Smooth muscle cell (in vitro differentiated cells): ENCODE data around the gene SLCO2A1. TPM values are rescaled to one million over a fixed set of nuclear protein-coding genes. Genes with fewer than 3 reads are reported as not detected.

Experiments
- DNase-seq: peaks from one replicate; lab custom pipeline; 2025; ENCODE audit not compliant: unreplicated experiment; lab: John Stamatoyannopoulos, UW
- H2AFZ ChIP-seq: fragments of 200-600 bp; sonication (generic); 2 replicates; pipeline ENCODE4 v1.6.0; 2016; ENCODE audit warnings: antibody characterized with exemption, low read depth, mild to moderate bottlenecking
- H3F3A ChIP-seq: fragments of 200-600 bp; sonication (generic); 2 replicates; pipeline ENCODE4 v1.6.0; 2017; ENCODE audit warnings: antibody characterized with exemption, low read depth
- H3K27ac ChIP-seq: fragments of 200-600 bp; sonication (generic); 2 replicates; pipeline ENCODE4 v1.5.1; 2016; ENCODE audit warnings: low read depth, mild to moderate bottlenecking
- H3K27me3 ChIP-seq: fragments of 200-600 bp; sonication (generic); 2 replicates; pipeline ENCODE4 v1.6.1; 2016; ENCODE audit warnings: low read depth, mild to moderate bottlenecking
- H3K36me3 ChIP-seq: fragments of 200-600 bp; sonication (generic); 2 replicates; pipeline ENCODE4 v1.5.1; 2016; ENCODE audit warnings: low read depth
- H3K4me1 ChIP-seq: fragments of 200-600 bp; sonication (generic); 2 replicates; pipeline ENCODE4 v1.5.1; 2016; ENCODE audit warnings: low read depth
- H3K4me2 ChIP-seq: fragments of 200-600 bp; sonication (generic); 2 replicates; pipeline ENCODE4 v1.6.0; 2016; ENCODE audit warnings: mild to moderate bottlenecking
- H3K4me3 ChIP-seq: fragments of 200-600 bp; sonication (generic); 2 replicates; pipeline ENCODE4 v1.5.1; 2016; ENCODE audit warnings: mild to moderate bottlenecking
- H3K79me2 ChIP-seq: fragments of 200-600 bp; sonication (generic); 2 replicates; pipeline ENCODE4 v1.6.0; 2016; ENCODE audit warnings: low read depth, mild to moderate bottlenecking
- H3K9ac ChIP-seq: fragments of 200-600 bp; sonication (generic); 2 replicates; pipeline ENCODE4 v1.6.0; 2016; ENCODE audit warnings: low read depth
- H3K9me3 ChIP-seq: fragments of 200-600 bp; sonication (generic); replicated peaks from 2 replicates; pipeline ENCODE4 v1.5.1; 2016; ENCODE audit warnings: low read depth
- H4K20me1 ChIP-seq: fragments of 200-600 bp; sonication (generic); 2 replicates; pipeline ENCODE4 v1.6.0; 2016; ENCODE audit warnings: low read depth
- WGBS: methylation state at CpG from one replicate; pipeline ENCODE4 v1.1.7; 2016; ENCODE audit warnings: low lambda C conversion rate; 5-methylcytosine and 5-hydroxymethylcytosine counted together
- polyA plus RNA-seq: library from polyadenylated mRNA; unstranded; fragments of >200 nt; fragmentation: Nextera tagmentation; extraction: Ambion mirVana; gene quantifications from 2 replicates; pipeline ENCODE4 v1.2.1, GENCODE V29; 2016
- total RNA-seq: library from RNA; depleted of rRNA; stranded (reverse); fragments of >200 nt; gene quantifications from 2 replicates; pipeline ENCODE4 v1.2.3, GENCODE V29; 2014
- TF ChIP-seq, protein P1 (sequence below): fragments of 200-600 bp; sonication (generic); IDR thresholded peaks from 2 replicates; pipeline ENCODE4 v1.5.1; 2017; ENCODE audit warnings: borderline replicate concordance, mild to moderate bottlenecking, antibody characterized with exemption; ENCODE audit not compliant: insufficient read depth, poor library complexity, severe bottlenecking

SLCO2A1 gene
- total and polyA plus RNA-seq, 2 experiments from 2014 or later = 7.7 to 14.2 TPM

DNA sequence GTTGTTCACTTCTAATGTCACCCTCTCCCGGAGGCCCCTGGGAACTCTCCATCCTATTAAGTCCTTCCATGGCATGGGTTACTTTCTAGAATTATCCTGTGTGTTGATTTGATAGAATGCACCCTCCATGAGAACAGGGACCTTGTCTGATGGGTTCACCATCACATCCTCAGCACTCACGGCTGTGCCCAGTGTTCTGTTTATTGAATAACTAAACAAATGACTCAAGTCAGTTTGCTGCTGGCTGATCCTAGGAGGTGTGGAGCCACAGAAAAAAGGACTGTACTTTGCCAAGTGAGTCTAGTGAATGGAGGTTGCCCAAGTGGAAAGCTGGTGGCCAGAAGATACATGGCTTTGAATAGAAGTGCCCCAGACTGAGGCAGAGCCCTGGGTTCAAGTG, 85.5 kb downstream of the SLCO2A1 start:
- H3K9me3 ChIP-seq = no peaks in the 10 kb centered on the region
- no peak overlapping the region for H3K4me3 ChIP-seq
- H3F3A ChIP-seq = peaks cover 3% of the 10 kb centered on the region
- TF ChIP-seq, protein P1, sequence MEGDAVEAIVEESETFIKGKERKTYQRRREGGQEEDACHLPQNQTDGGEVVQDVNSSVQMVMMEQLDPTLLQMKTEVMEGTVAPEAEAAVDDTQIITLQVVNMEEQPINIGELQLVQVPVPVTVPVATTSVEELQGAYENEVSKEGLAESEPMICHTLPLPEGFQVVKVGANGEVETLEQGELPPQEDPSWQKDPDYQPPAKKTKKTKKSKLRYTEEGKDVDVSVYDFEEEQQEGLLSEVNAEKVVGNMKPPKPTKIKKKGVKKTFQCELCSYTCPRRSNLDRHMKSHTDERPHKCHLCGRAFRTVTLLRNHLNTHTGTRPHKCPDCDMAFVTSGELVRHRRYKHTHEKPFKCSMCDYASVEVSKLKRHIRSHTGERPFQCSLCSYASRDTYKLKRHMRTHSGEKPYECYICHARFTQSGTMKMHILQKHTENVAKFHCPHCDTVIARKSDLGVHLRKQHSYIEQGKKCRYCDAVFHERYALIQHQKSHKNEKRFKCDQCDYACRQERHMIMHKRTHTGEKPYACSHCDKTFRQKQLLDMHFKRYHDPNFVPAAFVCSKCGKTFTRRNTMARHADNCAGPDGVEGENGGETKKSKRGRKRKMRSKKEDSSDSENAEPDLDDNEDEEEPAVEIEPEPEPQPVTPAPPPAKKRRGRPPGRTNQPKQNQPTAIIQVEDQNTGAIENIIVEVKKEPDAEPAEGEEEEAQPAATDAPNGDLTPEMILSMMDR = no peak
- no peaks in the 10 kb centered on the region for H3K36me3 ChIP-seq
- H2AFZ ChIP-seq = no peak overlapping the region
- H4K20me1 ChIP-seq = no peaks in the 10 kb centered on the region
- no peak overlapping the region for H3K27ac ChIP-seq
- peak overlapping the region; percentile 23 for H3K4me2 ChIP-seq
- no peak overlapping the region for H3K9ac ChIP-seq
- 65% methylated on average over 2 of the region's 2 CpGs for WGBS
- no peak for DNase-seq
- H3K4me1 ChIP-seq = no peaks in the 10 kb centered on the region
- no peaks in the 10 kb centered on the region for H3K79me2 ChIP-seq
- H3K27me3 ChIP-seq = no peaks in the 10 kb centered on the region

- 39% methylated on average over 5 of the region's 5 CpGs for WGBS
- H3K4me3 ChIP-seq = no peak overlapping the region
- H3K4me1 ChIP-seq = no peaks in the 10 kb centered on the region
- no peak overlapping the region for H3K9ac ChIP-seq
- no peak overlapping the region for H3K27ac ChIP-seq
- H3K4me2 ChIP-seq = peak overlapping the region; percentile 23
- no peak overlapping the region for H2AFZ ChIP-seq
- H4K20me1 ChIP-seq = no peaks in the 10 kb centered on the region
- H3F3A ChIP-seq = peaks cover 3% of the 10 kb centered on the region
- no peaks in the 10 kb centered on the region for H3K36me3 ChIP-seq
- no peak for DNase-seq
- H3K27me3 ChIP-seq = no peaks in the 10 kb centered on the region
- H3K79me2 ChIP-seq = no peaks in the 10 kb centered on the region
- no peaks in the 10 kb centered on the region for H3K9me3 ChIP-seq
- TF ChIP-seq, protein P1 = no peak
Observed at GRCh38 chr3:133943639-133944141, 86.0 kb downstream of the SLCO2A1 start.

DNA sequence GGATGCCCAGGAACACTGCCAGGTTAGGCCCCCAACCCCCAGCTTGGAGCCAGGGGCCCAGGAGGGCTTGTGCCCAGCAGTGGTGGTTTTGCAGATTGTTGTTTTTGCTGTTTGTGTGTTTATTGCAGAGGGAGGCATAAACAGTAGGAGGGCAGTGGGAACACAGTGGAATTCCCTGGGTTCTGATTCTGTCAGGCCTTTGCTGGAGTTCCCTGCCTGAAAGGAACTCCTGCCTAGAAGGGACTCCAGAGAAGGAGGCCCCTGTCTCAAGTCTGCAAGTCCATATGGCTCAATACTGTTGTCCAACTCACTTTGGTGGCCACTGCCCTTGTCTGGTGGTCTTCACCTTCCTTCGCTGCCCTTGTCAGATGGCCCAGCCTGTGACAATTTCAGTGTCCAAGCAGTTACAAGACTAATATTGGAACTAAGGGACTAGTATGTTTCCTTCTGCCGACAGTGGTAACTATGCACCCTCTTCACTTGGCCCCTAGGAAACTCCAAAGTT, 86.6 kb downstream of the SLCO2A1 start:
- H3K36me3 ChIP-seq = no peaks in the 10 kb centered on the region
- no peaks in the 10 kb centered on the region for H3K9me3 ChIP-seq
- H3K9ac ChIP-seq = no peak overlapping the region
- TF ChIP-seq, protein P1 = no peak
- no peak for DNase-seq
- no peaks in the 10 kb centered on the region for H3K4me1 ChIP-seq
- no peaks in the 10 kb centered on the region for H3K79me2 ChIP-seq
- no peak overlapping the region for H3K4me3 ChIP-seq
- H3F3A ChIP-seq = peaks cover 3% of the 10 kb centered on the region
- H3K27ac ChIP-seq = no peak overlapping the region
- no peaks in the 10 kb centered on the region for H3K27me3 ChIP-seq
- 93% methylated on average over 2 of the region's 2 CpGs for WGBS
- H4K20me1 ChIP-seq = no peaks in the 10 kb centered on the region
- H2AFZ ChIP-seq = no peak overlapping the region
- H3K4me2 ChIP-seq = no peak overlapping the region

DNA sequence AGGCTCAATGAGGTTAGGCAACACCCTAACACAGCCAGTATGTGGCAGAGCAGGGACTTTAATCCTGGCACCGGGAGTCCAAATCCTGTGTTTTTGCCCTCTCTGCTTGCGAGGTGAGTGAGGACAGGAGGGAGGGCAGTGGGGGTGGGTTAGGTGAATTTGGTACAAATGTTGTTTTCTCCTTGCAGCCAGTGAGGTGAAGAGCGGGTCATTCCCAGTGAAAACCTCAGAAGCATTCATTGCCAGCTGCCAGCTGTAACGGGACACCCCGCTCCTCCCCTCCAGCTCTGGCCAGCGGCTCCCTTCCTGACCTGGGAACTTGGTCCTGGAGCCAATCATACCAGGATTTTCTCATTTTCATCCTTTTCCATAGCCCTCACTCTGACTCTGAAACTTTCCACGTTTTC, 88.3 kb downstream of the SLCO2A1 start:
- H3K36me3 ChIP-seq = no peaks in the 10 kb centered on the region
- no peak overlapping the region for H3K4me3 ChIP-seq
- TF ChIP-seq, protein P1 = no peak
- H3K4me1 ChIP-seq = no peaks in the 10 kb centered on the region
- 89% methylated on average over 7 of the region's 7 CpGs for WGBS
- H3K4me2 ChIP-seq = no peak overlapping the region
- H2AFZ ChIP-seq = no peak overlapping the region
- H3K9ac ChIP-seq = no peak overlapping the region
- no peak for DNase-seq
- no peaks in the 10 kb centered on the region for H3K9me3 ChIP-seq
- H4K20me1 ChIP-seq = no peaks in the 10 kb centered on the region
- H3K27ac ChIP-seq = no peak overlapping the region
- H3K27me3 ChIP-seq = no peaks in the 10 kb centered on the region
- H3F3A ChIP-seq = peaks cover 3% of the 10 kb centered on the region
- no peaks in the 10 kb centered on the region for H3K79me2 ChIP-seq
